Ovary (tissue), 3 donors: ENCODE data around the gene VDAC2.
"Not testable (repeated sequence)": the region's sequence is repeated elsewhere in the genome, so short reads cannot be mapped to it uniquely, and the experiment has no call there.

Experiments
- CTCF ChIP-seq, 3 donors: fragments of 450-650 bp in 2 of 3; fragments of 200-600 bp in 1 of 3; IDR thresholded peaks; one replicate each; pipeline versions ENCODE4 v1.5.1 to v1.8.0; 2016 to 2022; ENCODE audit warnings: antibody characterized with exemption in 3 of 3, mild to moderate bottlenecking in 1 of 3
- POLR2A ChIP-seq: fragments of 450-650 bp; IDR thresholded peaks from one replicate; pipeline ENCODE4 v1.6.1; 2017; ENCODE audit warnings: antibody characterized with exemption, mild to moderate bottlenecking, moderate library complexity
- donor health status: DM: no; HTN: no; CAD: no.

GRCh38 chr10:75188522-75188921, 22.1 kb upstream of the VDAC2 start:
- TF ChIP-seq CTCF (IDR thresholded peaks at IDR 0.05); POLR2A: not testable (repeated sequence)
